Colonic mucosa (tissue), 4 donors: Measurements from ENCODE around the gene ZMYM4. TPM values are rescaled to one million over a fixed set of nuclear protein-coding genes. Genes with fewer than 3 reads are reported as not detected.

Experiments
- DNase-seq: peaks from one replicate; pipeline ENCODE4 v3.0.0-alpha.2; 2020
- H3K27ac ChIP-seq: fragments of 200-600 bp; one replicate; pipeline ENCODE4 v1.8.0; 2021
- H3K27me3 ChIP-seq: fragments of 200-600 bp; one replicate; pipeline ENCODE4 v1.8.0; 2021
- H3K36me3 ChIP-seq: fragments of 200-600 bp; one replicate; pipeline ENCODE4 v1.8.0; 2021
- H3K4me1 ChIP-seq: fragments of 200-600 bp; one replicate; pipeline ENCODE4 v1.8.0; 2021; ENCODE audit warnings: mild to moderate bottlenecking
- H3K4me3 ChIP-seq: fragments of 200-600 bp; one replicate; pipeline ENCODE4 v1.8.0; 2021
- H3K9ac ChIP-seq, 2 donors: one replicate each; pipeline ENCODE4 v1.7.0; 2013; ENCODE audit warnings: control low read depth in 2 of 2, low read depth in 2 of 2, low read length in 2 of 2
- H3K9me3 ChIP-seq: fragments of 200-600 bp; one replicate; pipeline ENCODE4 v1.8.0; 2021
- intact Hi-C: fragments of 100-400 bp; cut with DNase I; formaldehyde crosslinking; loops from one replicate; pipeline ENCODE4 v1.14.1; 2022
- total RNA-seq, 2 donors: library from RNA; stranded (reverse); fragmentation: NEBNext Ultra II Directional in 1 of 2; extraction: Animal tissue kit (Norgen Biotek cat#: 25700) in 1 of 2; gene quantifications; one replicate each; pipeline ENCODE4 v1.2.1, GENCODE V29; 2021
- TF ChIP-seq, protein P1 (sequence below): fragments of 200-600 bp; IDR thresholded peaks from one replicate; pipeline ENCODE4 v1.8.0; 2022; ENCODE audit warnings: antibody characterized with exemption, mild to moderate bottlenecking
- donor health status: healthy.
- donor health status: DM: no; HTN: no; CAD: no.
- donor health status: DM: no; HTN: no; CAD: no.

ZMYM4 gene
- total RNA-seq, 2 donors from 2014 or later: 25.9 to 31.8 TPM

DNA sequence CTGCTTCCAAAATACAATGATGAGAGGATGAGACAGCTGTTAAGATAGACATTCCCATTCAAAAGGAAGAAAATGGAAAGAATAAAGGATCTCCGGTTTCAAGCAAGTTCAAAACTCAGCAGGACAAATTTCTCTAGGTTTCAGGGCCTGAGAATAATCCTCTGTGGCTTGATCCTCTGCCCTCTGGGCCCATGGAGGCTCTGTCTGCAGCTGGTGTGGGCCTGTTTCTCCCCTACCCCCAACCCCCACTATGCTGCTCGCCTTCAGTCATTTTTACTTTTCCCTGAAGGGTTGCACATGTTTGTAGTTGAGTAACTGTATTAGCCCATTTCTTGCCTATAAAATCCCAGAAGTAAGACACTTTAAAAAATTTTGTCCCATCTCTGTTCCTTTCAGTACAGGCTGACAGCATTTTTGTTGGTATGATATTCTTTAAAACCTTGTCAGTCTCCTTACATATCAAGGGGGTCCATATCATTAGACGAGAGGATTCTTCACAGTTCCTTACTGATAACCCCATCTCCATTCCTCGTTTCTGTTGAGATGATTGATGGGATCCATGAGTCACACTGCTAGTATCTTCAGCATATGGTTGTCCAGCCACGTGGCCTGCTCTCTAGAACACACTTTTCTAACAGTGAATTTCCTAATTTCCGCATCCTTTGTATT is 10.5 kb downstream of the ZMYM4 start:
- Histone ChIP-seq H3K4me3 (no peak overlapping the region), H3K4me1 (no peaks in the 10 kb centered on the region), H3K9me3 (no peaks in the 10 kb centered on the region), H3K27me3 (no peaks in the 10 kb centered on the region), H3K36me3 (no peaks in the 10 kb centered on the region), H3K9ac (no peak overlapping the region), H3K27ac (no peak overlapping the region)
- no peak for DNase-seq
- TF ChIP-seq, protein P1, sequence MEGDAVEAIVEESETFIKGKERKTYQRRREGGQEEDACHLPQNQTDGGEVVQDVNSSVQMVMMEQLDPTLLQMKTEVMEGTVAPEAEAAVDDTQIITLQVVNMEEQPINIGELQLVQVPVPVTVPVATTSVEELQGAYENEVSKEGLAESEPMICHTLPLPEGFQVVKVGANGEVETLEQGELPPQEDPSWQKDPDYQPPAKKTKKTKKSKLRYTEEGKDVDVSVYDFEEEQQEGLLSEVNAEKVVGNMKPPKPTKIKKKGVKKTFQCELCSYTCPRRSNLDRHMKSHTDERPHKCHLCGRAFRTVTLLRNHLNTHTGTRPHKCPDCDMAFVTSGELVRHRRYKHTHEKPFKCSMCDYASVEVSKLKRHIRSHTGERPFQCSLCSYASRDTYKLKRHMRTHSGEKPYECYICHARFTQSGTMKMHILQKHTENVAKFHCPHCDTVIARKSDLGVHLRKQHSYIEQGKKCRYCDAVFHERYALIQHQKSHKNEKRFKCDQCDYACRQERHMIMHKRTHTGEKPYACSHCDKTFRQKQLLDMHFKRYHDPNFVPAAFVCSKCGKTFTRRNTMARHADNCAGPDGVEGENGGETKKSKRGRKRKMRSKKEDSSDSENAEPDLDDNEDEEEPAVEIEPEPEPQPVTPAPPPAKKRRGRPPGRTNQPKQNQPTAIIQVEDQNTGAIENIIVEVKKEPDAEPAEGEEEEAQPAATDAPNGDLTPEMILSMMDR: no peak
- intact Hi-C loops: no loop called here

- intact Hi-C loops: no loop called here
- TF ChIP-seq, protein P1: no peak
- no peak overlapping the region for H3K27ac ChIP-seq
- H3K27me3 ChIP-seq: no peaks in the 10 kb centered on the region
- H3K4me1 ChIP-seq: no peaks in the 10 kb centered on the region
- no peaks in the 10 kb centered on the region for H3K36me3 ChIP-seq
- H3K4me3 ChIP-seq: no peak overlapping the region
- H3K9me3 ChIP-seq: no peaks in the 10 kb centered on the region
- H3K9ac ChIP-seq: no peak overlapping the region
- DNase-seq: no peak
Observed at GRCh38 chr1:35279555-35279904, 11.0 kb downstream of the ZMYM4 start.

- intact Hi-C loops: no loop called here
- H3K27ac ChIP-seq: no peak overlapping the region
- TF ChIP-seq, protein P1: no peak
- no peak overlapping the region for H3K9ac ChIP-seq
- H3K36me3 ChIP-seq: no peaks in the 10 kb centered on the region
- no peaks in the 10 kb centered on the region for H3K9me3 ChIP-seq
- no peak for DNase-seq
- no peaks in the 10 kb centered on the region for H3K4me1 ChIP-seq
- no peak overlapping the region for H3K4me3 ChIP-seq
- no peaks in the 10 kb centered on the region for H3K27me3 ChIP-seq
Observed at GRCh38 chr1:35280006-35280405, 11.5 kb downstream of the ZMYM4 start.

DNA sequence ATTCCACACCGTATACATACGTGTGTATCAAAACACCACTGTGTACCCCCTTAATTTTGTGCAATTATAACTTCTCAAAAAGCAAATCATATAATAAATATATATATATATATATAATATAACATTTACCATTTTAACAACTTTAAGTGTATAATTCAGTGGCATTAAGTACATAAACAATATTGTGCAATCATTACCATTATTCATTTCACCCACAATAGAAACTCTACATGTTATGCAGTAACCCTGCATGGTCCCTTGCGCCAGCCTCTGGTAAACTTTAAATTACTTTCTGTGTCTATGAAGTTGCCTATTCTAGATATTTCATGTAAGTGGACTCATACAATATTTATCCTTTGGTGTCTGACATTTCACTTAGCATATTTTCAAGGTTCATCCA is 13.1 kb downstream of the ZMYM4 start:
- intact Hi-C loops: no loop called here
- H3K27ac ChIP-seq: no peak overlapping the region
- TF ChIP-seq, protein P1: no peak
- H3K27me3 ChIP-seq: no peaks in the 10 kb centered on the region
- no peaks in the 10 kb centered on the region for H3K4me1 ChIP-seq
- H3K9ac ChIP-seq: no peak overlapping the region
- H3K9me3 ChIP-seq: no peaks in the 10 kb centered on the region
- H3K4me3 ChIP-seq: no peak overlapping the region
- no peak for DNase-seq
- no peaks in the 10 kb centered on the region for H3K36me3 ChIP-seq

DNA sequence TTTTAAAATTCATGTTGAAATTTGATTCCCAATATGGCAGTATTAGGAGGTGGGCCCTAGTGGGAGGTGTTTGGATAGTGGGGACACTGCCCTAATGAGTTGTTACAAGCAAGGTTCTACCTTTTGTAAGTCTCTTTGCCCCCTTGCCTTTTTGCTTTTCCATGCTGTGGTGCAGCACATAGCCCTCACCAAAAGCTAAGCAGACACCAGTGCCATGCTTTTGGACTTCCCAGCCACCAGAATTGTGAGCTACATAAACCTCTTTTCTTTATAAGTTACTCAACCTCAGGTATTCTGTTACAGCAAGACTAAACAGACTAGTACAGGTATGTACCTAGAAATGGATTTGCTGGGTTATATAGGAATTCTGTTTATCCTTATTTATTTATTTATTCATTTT is 13.7 kb downstream of the ZMYM4 start:
- intact Hi-C loops: no loop called here
- TF ChIP-seq, protein P1: no peak
- no peak for DNase-seq
- Histone ChIP-seq H3K9me3 (no peaks in the 10 kb centered on the region), H3K27ac (no peak overlapping the region), H3K36me3 (no peaks in the 10 kb centered on the region), H3K27me3 (no peaks in the 10 kb centered on the region), H3K4me3 (no peak overlapping the region), H3K9ac (no peak overlapping the region), H3K4me1 (no peaks in the 10 kb centered on the region)
